Stimulated activated CD4-positive, alpha-beta T cell treated with anti-CD3 and anti-CD28 coated beads, Interleukin-15, amount 100 ng/mL, for 48 hours (primary cell): Measurements from ENCODE around the gene LINC01488.

Experiments used
- DNase-seq, 2 donors: peaks; one replicate each; pipeline ENCODE4 v3.0.0-alpha.2; 2020; ENCODE audit warnings: low read depth in 2 of 2

The LINC01488 gene

GRCh38 chr11:69481393-69481844 is at the start of gene LINC01488:
Gene LINC01488, plus strand, starts transcription at chr11:69481663.
- no peak for DNase-seq

- no peak for DNase-seq
These were observed 49.3 kb upstream of the LINC01488 start for GRCh38 chr11:69431893-69432738.

- DNase-seq = no peak
These were observed 47.7 kb upstream of the LINC01488 start for GRCh38 chr11:69433741-69434140.

- DNase-seq = no peak
These were observed 47.0 kb upstream of the LINC01488 start for GRCh38 chr11:69434471-69434931.

GRCh38 chr11:69435161-69435986 is 46.1 kb upstream of the LINC01488 start:
- DNase-seq = no peak

GRCh38 chr11:69436041-69436982 is 45.2 kb upstream of the LINC01488 start:
- DNase-seq = no peak

GRCh38 chr11:69437001-69437875 is 44.2 kb upstream of the LINC01488 start:
- DNase-seq = no peak

GRCh38 chr11:69437876-69438205 is 43.6 kb upstream of the LINC01488 start:
- no peak for DNase-seq

- DNase-seq = no peak
These were observed 43.1 kb upstream of the LINC01488 start for GRCh38 chr11:69438286-69438920.

- DNase-seq = no peak
These were observed 42.3 kb upstream of the LINC01488 start for GRCh38 chr11:69439127-69439526.

GRCh38 chr11:69439651-69440464 is 41.6 kb upstream of the LINC01488 start:
- DNase-seq = no peak

- DNase-seq = no peak
These were observed 40.6 kb upstream of the LINC01488 start for GRCh38 chr11:69440876-69441275.

GRCh38 chr11:69442012-69442806 is 39.3 kb upstream of the LINC01488 start:
- DNase-seq = no peak

GRCh38 chr11:69442807-69443137 is 38.7 kb upstream of the LINC01488 start:
- no peak for DNase-seq

GRCh38 chr11:69443138-69443967 is 38.1 kb upstream of the LINC01488 start:
- DNase-seq = peak; percentile 58 to 72

- no peak for DNase-seq
These were observed 37.5 kb upstream of the LINC01488 start for GRCh38 chr11:69443968-69444364.

GRCh38 chr11:69444381-69445130 is 36.9 kb upstream of the LINC01488 start:
- DNase-seq = no peak
